Astrocyte (in vitro differentiated cells and primary cell): ENCODE measurements around the gene TRAF3IP1.

Experiments used
- EZH2 ChIP-seq: IDR thresholded peaks from 2 replicates; pipeline ENCODE4 v1.6.1; 2012; ENCODE audit warnings: mild to moderate bottlenecking, low read length, inconsistent platforms; ENCODE audit not compliant: insufficient read depth
- TF ChIP-seq, protein P1 (sequence below): IDR thresholded peaks from 2 replicates; pipeline ENCODE4 v1.5.1; 2011; ENCODE audit warnings: low read depth, mild to moderate bottlenecking, inconsistent platforms, low read length, moderate library complexity; ENCODE audit not compliant: insufficient read depth

DNA sequence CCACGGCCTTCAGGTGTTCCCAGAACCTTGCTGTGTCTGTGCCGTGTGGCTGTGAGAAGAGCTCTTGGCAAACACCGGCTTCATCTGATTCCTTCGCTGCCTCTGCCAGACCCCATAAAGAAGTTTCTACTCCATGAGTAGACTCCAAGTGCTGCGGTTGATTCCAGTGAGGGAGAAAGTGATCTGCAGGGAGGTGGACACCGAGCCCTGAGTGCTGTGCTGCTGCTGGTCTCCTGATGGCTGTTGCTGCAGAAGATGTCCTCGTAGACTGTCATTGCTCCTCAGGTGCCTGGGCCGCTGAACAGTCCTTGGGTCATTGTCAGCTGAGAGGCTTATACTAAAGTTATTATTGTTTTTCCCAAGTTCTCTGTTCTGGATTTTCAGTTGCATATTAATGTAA is 126.1 kb downstream of the TRAF3IP1 start:
- TF ChIP-seq EZH2 = no peak
- TF ChIP-seq, protein P1, sequence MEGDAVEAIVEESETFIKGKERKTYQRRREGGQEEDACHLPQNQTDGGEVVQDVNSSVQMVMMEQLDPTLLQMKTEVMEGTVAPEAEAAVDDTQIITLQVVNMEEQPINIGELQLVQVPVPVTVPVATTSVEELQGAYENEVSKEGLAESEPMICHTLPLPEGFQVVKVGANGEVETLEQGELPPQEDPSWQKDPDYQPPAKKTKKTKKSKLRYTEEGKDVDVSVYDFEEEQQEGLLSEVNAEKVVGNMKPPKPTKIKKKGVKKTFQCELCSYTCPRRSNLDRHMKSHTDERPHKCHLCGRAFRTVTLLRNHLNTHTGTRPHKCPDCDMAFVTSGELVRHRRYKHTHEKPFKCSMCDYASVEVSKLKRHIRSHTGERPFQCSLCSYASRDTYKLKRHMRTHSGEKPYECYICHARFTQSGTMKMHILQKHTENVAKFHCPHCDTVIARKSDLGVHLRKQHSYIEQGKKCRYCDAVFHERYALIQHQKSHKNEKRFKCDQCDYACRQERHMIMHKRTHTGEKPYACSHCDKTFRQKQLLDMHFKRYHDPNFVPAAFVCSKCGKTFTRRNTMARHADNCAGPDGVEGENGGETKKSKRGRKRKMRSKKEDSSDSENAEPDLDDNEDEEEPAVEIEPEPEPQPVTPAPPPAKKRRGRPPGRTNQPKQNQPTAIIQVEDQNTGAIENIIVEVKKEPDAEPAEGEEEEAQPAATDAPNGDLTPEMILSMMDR = no peak
